PC-3 (cell line): Measurements from ENCODE around the gene PLEKHH2.

Experiments used
- CTCF ChIP-seq: fragments of 300-600 bp; sonication (generic); conservative IDR thresholded peaks from 2 replicates; pipeline ENCODE4 v1.5.1; 2017; ENCODE audit warnings: antibody characterized with exemption, low read depth, mild to moderate bottlenecking, low read length
- EZH2 ChIP-seq: fragments of 300-600 bp; sonication (generic); IDR thresholded peaks from one replicate; pipeline ENCODE4 v1.6.1; 2017; ENCODE audit warnings: antibody characterized with exemption, mild to moderate bottlenecking, low read length; ENCODE audit not compliant: unreplicated experiment

DNA sequence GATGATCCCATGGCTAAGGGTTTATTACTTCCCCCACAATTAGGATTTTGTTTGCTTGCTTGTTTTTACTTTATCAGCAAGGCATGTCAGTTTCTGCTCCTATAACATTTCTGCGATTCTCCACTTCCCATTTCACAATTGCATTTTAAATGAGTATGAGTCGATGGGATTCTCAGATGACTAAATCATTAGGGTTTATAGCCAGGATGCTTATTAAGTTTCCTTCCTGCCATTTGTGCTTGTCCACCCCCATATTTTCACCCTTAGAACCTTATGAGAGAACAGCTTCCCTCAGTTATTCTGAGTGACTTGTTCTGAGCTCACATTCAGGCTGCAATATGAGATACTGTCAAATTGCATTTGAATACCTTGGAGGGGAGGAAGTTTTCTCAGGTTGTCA lies 77.1 kb downstream of the PLEKHH2 start:
- TF ChIP-seq CTCF (no peak), EZH2 (no peak)
